AG08395 (cell line): ENCODE measurements around the gene IRF2BP2.

Experiments
- DNase-seq: peaks from one replicate; pipeline ENCODE4 v3.0.0; 2012; ENCODE audit warnings: mixed read lengths, low spot score

Gene IRF2BP2

DNA sequence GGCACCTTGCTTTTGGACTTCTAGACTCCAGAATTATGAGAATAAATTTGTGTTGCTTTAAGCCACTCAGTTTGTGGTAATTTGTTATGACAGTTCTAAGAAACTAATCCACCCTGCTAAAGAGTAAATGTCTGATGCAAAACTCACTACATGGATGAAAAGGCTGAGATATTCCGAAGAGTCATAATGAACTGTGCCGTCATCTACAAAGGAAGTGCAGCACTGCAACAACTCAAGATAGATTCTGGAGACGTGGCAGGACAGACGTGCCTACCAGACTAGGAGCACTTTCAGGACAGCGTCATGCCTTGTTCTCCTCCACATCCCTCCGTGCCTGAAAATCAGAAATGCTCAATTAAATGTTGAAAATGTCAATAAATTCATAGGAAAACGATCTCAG lies 24.4 kb upstream of the IRF2BP2 start:
- DNase-seq: no peak

DNA sequence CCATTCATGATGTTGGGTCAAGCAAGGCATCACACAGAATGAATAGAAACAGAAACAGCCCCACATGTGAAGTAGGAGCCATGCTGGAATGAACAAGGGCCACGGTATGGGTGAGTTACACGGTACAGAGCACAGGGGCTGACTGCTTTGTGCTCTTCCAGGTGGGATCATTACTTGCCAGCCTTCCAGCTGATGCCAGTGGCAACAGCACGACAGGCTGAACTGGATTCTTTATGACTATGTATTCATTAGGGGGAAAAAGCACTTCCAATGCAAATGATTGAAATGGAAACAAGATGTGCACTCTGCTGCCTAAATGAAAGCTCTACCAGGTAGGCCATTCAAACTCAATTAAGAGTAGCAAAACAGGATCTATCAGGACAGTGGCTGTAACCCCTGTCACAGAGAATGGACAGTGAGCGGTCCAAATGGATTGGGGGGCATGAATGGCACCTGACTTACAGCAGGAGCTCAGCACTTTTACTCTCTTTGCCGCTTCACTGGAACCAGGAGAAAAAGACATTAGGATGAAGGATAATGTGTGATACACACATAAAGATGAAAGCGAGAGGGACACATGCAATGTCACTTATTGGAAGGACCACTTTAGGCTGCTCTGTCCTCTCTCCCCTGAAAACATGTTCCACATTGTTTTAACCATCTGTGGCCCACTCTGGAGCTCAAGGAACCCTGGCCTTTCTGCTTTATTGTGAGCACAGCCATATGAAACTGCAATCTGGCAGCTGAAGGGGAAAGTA lies 23.4 kb upstream of the IRF2BP2 start:
- no peak for DNase-seq

DNA sequence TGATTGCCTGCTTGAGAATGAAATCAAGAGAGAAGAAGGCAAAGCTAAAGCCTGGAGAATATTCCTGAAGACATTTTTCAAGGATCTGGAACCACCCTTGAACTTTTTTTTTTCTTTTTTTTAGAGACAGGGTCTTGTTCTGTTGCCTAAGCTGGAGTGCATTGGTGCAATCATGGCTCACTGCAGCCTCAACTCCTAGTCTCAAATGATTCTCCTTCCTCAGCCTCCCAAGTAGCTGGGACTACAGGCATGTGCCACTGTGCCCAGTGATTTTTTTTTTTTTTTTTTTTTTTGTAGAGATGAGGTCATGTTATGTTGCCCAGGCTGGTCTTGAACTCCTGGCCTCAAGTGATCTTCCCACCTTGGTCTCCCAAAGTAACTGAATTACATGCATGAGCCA lies 22.2 kb upstream of the IRF2BP2 start:
- DNase-seq: no peak

DNA sequence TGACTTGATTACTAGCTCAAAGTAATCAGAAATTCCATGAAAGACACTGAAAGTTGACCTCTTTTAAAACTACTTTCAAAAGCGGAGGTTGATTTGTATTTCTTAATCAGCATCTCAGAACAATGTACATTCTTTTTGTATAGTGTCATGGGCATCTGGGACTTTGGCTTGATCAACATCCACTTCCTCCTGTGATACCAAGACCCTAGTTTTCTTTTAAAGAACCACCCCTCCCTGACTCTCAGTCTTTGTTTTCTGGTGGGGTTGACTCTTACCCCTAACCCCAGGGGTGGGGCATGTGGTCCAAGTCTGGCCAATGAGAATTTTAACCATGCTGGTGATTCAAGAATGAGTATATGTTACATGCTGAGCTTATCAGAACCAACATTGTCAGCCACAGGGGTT lies 21.7 kb upstream of the IRF2BP2 start:
- DNase-seq: peak; percentile 69

DNA sequence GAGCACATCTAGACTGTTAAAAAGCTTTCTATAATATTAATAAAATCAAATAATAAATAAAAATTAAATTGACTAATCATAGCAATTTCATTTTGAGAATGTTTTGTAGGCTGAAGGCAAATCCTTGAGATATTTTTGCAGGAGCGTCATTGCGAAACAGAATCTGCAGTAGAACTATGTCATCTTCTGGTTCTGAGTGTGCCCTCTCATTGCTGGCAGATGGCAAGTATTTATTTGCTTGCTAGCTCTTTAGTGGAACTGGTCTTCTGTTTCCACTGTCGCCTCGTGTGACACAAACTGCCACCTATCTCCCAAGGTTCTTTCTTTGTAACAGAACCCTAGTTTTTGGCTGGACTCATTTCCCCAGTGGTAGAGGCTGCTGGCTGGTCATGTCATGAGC lies 19.0 kb upstream of the IRF2BP2 start:
- DNase-seq: no peak

DNA sequence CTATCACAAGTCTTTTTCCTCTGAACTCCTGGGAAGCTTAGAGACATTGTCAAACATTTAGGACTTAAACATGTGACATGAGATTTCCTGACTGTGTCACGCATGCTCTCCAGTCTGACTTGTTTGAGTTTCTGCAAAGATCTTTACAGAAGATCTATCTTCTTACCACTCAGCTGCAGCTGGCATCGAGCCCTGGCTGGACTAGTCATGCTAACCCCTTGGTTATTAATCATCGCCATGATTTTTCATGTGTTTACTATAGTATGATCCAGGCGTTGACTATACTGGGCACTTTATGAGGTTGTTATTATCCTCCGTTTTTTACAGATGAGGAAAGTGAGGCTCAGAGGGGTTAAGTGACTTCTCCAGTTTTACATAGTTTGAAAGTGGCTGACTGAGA lies 18.1 kb upstream of the IRF2BP2 start:
- no peak for DNase-seq

DNA sequence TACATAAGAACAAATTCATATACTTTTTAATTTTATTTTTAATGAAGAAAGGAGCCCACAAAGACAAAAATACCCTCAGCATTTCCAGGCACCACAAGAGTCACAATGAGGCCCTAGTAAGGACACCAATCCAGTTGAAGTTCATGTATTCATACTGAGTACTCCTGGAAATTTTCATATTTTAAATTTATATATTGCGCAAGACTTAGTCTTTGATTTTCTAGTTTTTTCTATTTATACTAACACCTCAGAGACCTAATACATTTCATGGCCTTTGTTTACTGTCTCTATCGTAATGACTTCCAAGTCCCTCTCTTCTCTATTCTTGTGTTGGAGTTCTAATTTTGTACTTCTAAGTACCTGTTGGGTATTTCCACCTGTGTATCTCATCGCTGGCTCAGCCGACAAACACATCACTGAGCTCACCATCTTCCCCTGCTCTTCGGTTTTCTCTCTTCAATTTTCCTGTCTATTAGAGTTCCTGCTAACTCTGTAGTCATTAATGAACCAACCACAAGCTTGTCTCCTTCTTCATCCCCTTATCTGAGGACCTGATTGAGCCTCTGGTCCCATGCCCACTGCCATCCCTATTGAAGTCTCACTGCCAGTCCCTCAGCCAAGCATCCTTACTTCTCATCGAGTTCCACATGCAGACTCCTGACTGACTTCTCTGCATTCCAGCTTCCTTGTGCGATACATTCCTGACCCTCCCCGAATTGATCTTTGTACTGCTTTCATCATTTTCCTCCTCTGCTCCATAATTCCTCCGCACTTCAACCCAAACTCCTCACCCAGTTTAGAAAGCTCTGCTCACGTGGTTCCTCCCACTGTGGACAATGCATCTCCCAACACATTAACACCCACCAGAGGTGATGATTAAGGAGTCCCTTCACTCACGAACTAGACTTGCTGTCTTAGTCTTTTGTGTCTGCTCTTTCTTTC lies 17.3 kb upstream of the IRF2BP2 start:
- no peak for DNase-seq

DNA sequence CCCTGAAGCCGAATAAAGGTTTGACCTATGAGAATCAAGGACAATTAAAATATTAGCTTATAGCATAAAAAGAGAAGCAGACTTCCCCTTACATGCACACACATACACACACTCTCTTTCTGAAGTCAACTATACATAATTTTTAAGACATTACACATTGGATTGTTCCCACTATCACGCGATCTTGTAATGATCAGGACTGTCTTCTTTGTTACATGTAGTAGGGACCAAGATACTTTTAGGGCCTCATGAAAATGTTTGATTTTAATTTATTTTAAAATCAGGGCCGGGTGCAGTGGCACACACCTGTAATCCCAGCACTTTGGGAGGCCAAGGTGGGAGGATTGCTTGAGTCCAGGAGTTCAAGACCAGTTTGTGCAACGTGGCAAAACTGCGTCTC lies 16.4 kb upstream of the IRF2BP2 start:
- DNase-seq: no peak

DNA sequence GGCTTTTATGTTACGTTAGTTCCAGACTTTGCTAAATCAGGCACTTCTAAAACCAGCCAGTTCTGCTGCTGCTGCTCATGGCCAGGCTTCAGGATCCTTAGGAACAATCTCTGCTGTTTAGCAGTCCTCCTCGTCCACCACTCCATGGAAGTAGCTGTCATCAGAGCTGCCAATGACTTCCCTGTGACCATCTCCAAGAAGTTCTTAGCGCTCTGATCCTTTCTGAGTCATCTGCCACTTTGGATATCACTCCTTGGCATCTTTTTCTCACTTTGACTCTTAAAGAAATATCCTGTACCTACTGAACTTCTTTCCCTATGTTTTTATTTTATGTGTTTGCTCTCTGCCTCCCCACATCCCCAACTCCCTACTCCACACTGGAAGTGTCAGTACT lies 14.7 kb upstream of the IRF2BP2 start:
- no peak for DNase-seq

DNA sequence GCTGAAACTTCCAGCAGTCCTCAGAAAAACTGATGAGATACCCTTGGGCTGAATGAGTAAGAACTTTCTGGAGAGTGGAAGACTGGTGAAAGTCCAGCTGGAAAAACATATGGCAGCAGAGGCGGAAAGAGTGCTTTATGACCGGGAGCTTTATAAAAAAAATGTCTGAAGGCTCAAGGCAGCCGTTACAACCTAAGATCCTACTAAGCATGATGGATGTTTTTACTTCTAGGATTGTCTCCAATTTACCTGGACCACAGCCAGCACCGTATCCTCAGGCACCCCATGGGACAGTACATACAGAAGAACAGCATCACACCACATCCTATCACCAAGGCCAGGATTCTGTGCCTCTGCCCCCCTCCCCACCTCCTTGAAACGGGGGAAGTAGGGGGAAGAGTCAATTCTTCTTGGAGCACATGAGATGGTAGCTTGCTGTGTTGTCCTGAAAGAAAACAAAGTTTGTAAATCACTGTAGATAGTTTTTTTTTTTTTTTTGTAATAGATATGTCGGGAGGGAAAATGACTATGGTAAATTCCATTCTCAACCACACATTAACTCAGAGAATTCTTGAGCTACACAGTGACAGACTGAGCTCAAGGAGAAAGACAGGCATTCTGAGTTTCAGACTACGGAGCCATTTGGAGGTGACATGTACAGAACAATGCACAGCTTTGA lies 11.8 kb upstream of the IRF2BP2 start:
- no peak for DNase-seq

DNA sequence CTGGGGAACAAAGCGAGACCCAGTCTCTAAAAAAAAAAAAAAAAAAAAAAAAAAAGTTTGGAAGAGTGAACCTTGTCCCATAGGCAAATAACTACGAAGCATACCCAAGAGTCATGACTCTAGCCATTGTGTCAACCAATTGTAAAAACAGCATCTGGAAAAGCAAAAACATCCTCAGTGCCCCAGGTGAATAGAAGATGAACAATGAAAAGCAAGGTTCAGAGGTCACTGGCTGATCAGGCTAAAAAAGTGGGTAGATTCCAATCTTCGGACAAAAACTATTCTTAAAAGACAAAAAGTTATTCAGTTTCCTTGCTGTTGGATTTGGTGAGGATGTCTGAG lies 11.1 kb upstream of the IRF2BP2 start:
- DNase-seq: no peak

DNA sequence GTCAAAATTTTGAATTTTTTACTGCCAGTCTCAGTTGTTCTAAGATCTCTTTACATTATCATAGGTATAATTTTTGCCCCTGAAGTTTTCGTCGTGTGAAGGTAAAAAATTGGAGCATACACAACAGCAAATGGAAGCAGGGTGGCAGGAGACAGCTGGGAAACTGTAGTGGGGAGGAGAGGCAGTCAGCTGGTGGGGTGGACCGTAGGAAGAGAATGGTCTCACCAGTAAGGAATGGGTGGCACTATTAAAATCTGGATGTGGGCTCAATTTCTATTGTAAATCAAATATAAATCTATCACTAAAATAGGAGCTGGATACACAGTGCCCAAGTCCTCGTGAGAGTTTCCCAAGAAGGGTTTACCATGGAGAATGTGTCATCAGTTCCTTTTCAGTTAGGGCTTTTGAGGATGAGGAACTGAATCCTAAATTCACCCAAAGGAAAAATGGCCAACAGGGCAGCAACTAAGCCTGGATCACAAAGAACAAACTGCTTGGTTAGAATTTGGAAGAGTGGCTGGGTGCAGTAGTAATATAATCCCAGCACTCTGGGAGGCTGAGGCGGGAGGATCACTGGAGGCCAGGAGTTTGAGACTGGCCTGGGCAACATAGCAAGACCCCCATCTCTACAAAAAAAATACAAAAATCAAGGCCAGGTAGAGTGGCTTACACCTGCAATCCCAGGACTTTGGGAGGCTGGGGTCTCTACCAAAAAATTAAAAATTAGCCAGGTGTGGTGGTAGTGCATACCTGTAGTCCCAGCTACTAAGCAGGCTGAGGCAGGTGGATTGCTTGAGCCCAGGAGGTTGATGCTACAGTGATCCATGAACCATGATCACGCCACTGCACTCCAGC lies 10.5 kb upstream of the IRF2BP2 start:
- DNase-seq: peak; percentile 47

DNA sequence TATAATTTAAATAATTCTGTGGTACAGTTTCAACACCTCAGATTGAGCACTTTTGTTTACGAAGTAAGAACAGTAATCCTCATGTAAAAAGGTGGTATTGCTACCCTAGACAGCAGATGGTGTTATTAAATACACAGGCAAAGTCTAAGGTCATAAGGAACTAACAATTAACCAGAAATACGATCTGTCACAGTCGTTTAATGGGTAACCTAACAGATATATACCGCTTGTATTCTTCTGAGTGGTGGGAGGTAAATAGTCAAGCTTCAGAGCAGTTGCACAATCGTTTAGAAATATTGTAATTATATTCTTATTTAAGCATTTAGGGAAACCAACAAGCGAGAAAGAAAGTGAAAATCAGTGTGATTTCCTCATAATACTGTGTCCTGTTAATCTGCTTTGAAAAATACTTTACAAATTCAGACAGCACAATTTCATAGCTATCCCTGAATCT lies 9.8 kb upstream of the IRF2BP2 start:
- DNase-seq: no peak

DNA sequence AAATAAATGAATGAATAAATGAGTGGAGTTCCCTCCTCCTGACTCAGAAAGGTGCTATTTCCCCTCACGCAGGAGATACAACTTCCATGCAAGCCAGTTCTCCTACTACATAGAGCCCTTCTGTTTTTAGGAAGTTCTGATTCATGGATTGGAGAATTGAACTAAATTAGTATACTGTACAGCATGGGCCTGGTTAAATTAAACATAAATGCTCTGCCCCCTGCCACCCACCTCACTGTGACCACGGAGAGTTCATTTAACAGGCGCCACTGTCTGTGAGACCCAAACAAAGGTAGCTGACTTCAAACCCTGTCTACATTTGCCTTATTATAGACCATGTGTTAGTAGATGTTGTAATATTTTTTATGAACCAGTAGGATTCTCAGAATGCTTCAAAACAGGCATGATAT lies 9.1 kb upstream of the IRF2BP2 start:
- no peak for DNase-seq

DNA sequence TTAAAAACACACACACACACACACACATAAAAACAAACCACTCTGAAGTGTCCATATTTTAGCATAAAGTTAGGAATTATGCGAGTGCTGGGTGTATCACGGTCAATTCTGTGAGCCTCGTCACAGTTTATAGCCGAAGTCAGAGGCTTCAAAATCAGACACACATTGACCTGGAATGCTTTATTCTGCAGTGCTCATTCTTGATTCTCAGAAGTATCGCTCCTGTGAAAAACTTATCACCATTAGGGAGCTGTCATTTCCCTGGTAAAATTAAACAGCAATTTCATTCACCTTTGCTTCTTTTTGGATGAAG lies 8.7 kb upstream of the IRF2BP2 start:
- no peak for DNase-seq

DNA sequence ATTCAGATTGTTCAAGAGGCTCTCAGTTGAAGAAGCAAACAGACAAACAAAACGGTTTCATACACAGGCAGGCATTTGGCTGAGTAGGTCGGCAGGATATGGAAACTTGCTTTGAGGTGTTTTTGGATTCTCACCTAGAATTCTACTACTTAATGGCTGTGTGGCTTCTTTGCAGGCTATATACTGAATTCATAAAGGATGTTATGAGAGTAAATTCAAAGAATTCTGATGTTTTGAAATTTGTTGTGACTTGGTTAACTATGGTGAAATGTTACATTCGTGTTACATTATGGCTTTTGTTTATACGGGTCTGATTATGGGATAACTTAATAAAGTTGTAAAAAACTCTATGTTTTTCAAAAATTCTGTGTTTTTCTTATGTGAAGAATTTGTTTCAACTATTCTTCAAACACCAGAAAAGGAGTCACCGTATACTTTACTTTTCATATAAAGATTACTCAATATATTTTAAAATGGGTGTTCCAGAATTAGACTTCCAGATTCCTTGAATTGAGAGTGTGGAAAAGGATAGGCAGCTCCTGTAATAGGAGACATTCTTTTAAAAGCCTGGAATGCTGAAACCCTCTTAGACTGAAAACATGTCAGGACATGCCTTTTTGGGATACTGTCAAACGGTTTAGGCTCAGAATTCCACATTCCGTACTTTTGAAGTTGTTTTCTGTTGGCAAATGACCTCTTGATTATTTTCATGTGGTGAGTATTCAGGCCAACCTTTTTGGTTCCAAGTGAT lies 8.2 kb upstream of the IRF2BP2 start:
- DNase-seq: peak; percentile 60

DNA sequence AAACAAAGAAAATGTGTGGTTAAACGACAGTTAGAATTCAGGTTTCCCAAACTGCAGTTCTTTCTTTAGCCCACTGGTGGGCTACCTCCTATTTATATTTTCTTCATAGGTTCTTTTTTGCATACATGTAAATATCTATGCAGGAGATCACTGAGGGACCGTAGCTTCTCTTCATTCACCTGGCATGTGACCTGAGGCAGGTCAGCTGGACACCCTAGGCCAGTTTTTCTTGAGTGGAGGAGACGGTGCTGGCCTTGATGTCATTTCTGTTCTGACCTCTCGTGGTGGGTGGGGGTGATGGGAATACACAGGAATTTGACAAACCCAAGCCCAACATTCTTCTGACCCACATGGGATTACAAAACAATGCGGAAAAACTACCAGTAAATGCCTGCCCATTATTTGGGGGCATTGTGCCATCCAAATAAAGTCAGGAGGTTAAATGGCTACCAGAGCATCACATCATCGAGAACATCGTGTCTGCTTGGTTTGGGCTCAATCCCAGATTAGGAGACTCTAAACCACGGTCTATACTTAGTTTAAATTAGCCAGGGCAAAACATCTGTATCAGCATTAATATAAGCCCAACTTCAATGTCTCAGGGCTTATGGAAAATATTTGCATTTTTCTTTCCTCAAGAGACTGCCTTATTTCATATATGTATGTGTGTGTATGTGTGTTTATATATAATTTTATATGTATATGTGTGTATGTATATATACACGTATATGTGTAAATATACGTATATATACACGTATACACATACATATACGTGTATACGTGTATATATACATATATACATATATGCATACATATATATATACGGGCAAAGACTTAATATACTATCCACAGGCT lies 7.4 kb upstream of the IRF2BP2 start:
- DNase-seq: peak; percentile 59

DNA sequence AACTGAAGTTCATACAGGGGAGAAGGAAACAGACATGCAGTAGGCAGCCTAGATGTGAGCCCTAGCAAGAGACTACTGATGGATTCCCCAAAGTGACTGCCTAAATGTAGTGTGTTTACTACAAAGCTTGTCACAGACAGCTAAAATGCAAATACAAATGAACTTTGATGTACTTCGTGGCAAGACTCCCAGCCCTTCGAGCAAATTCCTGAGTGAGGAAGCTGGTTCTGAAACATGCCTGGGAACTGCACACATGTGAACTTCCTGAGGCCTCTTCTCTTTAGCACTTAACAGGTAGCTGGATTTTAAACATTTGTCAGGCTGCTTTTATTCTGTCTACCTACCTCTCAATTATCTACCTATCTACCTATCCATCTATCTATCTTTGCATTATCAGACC lies 6.7 kb upstream of the IRF2BP2 start:
- no peak for DNase-seq

DNA sequence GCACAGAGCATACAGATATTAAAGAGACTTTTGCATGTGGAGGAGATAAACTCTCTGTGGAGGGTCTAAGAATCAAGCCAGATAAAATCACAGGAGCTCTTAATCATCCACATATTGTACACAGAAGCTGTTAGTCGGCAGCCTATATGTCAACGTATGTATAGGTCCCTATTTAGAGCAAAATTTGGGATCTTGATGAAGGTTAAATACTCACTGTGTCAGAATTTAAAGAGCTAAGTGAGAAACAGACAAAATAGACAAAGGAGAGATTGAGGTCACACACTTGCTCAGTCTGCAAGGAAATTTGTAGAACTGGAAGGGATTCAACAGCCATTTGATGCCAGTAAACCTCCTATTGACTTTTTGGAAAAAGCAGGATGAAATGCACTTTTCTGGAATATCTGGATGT lies 4.1 kb upstream of the IRF2BP2 start:
- DNase-seq: no peak

DNA sequence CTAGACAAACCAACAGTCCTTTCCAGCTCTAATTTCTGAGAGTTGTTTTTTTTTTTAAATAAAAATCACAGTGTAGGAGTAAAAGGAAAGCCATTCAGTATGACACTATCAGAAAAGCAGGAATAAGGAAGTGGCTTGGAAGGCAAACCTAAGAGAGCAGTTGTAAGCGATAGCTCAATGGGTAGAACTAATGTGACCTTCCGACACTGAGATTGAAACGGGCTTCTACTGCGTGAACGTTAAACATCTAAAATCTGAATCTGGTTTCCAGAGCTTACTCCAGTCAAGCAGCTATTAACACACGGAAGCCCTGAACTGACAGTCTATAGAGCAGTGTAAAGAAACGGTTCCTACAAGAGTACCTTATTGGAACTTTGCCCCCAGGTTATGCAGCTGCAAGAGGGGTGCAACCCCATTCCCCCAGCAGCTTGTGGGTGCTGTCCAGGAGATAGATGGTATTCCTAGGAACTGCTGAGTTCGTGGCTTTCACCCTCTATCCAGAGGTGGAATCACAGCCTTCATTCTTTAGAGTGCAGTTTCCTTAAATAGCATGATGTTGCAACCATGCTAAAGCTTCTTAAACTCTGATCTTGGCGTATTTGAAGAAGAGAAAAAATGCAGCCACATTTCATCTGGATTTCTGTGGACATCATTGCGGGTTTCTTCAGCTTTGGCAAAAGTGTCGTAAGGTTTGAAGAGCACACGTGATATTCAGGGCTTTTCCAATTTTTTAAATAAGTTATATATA lies 3.3 kb upstream of the IRF2BP2 start:
- peak; percentile 42 for DNase-seq
